ENCODE data around the gene NFAT5.
"Not testable (repeated sequence)": the region's sequence is repeated elsewhere in the genome, so short reads cannot be mapped to it uniquely, and the experiment has no call there.

NFAT5 gene

DNA sequence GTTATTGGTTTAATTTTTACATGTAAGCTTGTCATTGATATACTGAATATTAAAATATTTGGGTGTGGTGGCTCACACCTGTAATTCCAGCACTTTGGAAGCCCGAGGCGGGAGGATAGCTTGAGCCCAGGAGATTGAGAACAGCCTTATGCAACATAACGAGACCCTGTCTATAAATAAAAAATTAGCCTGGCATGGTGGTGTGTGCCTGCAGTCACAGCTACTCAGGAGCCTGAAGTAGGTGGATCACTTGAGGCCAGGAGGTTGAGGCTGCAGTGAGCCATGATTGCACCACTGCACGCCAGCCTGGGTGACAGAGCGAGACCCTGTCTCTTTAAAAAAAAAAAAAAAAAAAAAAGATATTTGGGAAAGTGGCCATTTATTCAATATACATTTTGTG lies 32.3 kb downstream of the NFAT5 start:
- DNase-seq: no peak

DNA sequence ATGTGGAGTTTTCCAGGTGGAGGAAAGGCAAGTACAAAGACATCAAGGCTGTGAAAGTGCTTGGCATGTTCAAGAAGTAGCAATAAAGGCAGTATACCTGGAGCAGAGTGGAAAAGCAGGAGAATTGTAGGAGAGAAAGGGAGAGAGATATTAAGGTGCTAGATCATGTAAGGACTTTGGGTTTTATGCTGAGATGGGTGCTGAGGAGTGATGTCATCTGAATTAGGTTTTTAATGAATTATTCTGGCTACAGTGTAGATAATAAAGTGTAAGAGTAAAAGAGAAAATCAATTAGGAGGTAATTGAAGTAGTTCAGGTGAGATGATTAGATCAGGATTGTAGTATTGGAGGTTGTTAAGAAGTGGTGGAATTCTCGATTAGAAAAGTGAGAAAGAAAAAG lies 34.0 kb downstream of the NFAT5 start:
- DNase-seq: no peak

- DNase-seq: no peak
These were observed 34.4 kb downstream of the NFAT5 start for GRCh38 chr16:69600202-69600601.

GRCh38 chr16:69601250-69601649 lies 35.5 kb downstream of the NFAT5 start:
- DNase-seq: no peak

GRCh38 chr16:69606985-69607384 lies 41.2 kb downstream of the NFAT5 start:
- no peak for DNase-seq

GRCh38 chr16:69607674-69608073 lies 41.9 kb downstream of the NFAT5 start:
- no peak for DNase-seq

DNA sequence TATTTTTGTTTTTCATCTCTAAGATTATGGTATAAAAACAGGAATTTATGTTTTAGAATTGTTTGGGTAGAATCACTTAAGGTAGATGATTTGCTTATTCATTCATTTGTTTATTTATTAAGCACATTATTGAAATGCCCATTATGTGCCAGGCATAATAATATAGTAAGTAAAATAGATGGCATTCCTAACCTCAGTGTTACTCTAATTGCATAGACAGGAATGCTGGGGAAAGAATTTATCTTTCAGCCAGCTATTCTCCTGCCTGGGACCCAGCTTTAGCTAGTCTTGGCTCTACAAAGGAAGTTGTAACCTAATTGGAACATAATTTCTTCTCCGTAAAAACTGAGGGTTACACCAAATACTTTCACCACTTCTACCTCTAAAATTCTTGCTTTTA lies 44.6 kb downstream of the NFAT5 start:
- peak; percentile 52 for DNase-seq

- DNase-seq: peak; percentile 29
These were observed 45.4 kb downstream of the NFAT5 start for GRCh38 chr16:69611103-69611640.

- no peak for DNase-seq
These were observed 47.8 kb downstream of the NFAT5 start for GRCh38 chr16:69613378-69614154.

DNA sequence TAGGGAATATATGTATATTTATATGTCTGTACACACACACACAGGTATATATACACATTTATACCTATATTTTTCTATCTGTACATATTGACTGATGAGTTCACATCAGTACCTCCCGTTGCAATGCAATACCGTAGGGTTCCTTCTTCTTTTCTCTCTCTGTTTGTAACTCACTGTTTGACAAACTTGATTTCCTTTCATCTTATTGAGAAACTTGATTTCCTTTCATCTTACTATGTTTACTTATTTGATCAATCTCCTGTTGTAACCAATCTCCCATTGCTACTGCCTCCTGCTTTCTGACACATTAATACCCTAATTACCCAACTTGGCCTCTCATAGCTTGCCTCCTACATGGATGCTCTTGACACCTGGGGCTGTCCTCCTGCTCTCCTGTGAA lies 49.8 kb downstream of the NFAT5 start:
- DNase-seq: no peak

GRCh38 chr16:69616082-69616481 lies 50.3 kb downstream of the NFAT5 start:
- DNase-seq: no peak

- DNase-seq: no peak
These were observed 52.5 kb downstream of the NFAT5 start for GRCh38 chr16:69618307-69618706.

GRCh38 chr16:69618721-69619120 lies 53.0 kb downstream of the NFAT5 start:
- no peak for DNase-seq

DNA sequence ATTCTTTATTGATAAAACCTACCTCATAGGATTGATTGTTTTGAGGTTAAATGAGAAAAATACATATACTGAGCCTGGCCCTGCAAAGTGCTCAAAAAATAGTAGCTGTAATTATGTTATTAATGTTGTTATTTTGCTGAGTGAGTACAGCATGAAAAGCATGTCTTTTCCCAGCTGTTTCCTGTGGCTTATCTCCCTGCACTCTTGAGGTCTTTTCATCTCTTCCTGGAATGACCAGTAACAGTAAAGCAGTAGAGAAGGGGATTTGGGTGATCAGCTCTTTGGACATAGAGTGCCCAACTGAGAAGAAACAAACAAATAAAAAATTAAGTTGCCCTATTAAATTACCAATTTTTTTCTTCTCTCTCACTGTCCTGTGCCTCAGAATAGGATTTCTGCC lies 53.7 kb downstream of the NFAT5 start:
- DNase-seq: no peak

DNA sequence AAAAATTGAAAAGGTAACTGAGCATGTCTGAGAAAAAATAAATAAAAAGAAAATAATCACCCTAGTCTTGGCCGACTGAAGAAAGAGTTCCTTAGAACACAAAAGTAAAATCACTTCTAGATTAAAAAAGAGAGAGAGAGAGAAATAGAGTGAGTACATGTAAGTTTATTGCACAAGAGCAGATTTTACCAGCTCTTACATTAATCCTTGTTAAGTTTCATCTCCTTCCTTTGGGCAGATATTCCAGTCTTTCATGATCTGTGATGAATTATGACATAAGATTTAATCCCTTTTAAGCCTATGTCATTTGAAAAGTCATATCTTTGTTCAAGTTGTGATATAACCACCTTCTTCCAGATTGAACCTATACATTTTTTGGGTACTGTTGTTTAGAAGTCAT lies 54.8 kb downstream of the NFAT5 start:
- no peak for DNase-seq

DNA sequence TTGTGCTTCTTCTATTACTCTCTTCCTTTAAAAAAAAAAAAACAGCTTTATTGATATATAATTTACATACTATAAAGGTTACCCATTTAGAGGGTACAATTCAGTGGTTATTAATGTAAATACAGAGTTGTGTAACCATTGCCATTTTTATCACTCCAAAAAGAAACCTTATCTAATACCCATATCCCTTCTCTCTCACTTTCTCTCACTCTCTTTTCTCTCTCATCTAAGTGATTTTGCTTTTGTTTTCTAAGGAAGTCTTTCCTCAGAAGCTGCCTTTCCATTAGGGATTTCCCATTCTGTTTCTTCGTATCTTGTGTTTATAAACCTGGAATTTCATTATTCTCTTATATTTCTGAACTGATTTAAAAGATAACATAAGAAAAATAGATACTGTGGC lies 55.5 kb downstream of the NFAT5 start:
- DNase-seq: no peak

- DNase-seq: peak; percentile 40
These were observed 60.5 kb downstream of the NFAT5 start for GRCh38 chr16:69626256-69626655.

- DNase-seq: no peak
These were observed 67.1 kb downstream of the NFAT5 start for GRCh38 chr16:69632828-69633227.

DNA sequence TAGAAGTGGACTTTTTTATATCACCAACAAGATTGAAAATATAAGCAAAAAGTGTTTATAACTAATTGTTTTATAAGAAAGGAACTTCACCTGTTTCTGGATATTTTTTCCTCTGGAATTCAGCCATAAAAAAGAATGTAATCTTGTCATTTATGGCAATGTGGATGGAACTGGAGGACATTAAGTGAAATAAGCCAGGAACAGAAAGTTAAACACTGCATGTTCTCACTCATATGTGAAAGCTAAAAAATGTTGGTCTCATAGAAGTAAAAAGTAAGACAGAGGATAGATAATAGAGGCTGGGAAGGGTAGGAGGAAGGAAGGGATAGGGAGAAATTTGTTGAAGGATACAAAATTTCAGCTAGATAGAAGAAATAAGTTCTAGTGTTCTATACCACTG lies 67.6 kb downstream of the NFAT5 start:
- no peak for DNase-seq

DNA sequence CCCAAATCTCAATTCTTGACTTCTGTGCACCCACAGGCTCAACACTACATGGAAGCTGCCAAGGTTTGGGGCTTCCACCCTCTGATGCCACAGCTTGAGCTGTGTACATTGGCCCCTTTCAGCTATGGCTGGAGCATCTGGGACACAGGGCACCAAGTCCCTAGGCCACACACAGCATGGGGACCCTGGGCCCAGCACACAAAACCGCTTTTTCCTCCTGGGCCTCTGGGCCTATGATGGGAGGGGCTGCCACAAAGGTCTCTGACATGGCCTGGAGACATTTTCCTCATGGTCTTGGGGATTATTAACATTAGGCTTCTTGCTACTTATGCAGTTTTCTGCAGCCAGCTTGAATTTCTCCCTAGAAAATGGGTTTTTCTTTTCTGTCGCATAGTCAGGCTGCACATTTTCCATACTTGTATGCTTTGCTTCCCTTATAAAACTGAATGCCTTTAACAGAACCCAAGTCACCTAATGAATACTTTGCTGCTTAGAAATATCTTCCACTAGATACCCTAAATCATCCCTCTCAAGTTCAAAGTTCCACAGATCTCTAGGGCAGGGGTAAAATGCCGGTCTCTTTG lies 70.9 kb downstream of the NFAT5 start:
- DNase-seq: not testable (repeated sequence)

DNA sequence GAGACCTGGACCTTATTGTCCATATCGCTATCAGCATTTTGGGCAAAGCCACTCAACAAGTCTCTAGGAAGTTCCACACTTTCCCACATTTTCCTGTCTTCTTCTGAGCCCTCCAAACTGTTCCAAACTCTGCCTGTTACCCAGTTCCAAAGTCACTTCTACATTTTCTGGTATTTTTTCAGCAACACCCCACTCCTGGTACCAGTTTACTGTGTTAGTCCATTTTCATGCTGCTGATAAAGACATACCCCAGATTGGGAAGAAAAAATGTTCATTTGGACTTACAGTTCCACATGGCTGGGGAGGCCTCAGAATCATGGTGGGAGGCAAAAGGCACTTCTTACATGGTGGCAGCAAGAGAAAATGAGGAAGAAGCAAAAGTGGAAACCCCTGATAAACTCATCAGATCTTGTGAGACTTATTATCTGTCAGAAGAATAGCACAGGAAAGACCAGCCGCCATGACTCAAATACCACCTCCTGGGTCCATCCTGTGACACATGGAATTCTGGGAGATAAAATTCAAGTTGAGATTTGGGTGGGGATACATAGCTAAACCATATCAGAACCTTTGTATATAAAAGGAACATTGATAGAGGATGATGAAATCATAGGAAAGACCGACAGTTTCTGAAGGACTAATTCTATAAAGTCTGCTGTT lies 71.6 kb downstream of the NFAT5 start:
- not testable (repeated sequence) for DNase-seq

DNA sequence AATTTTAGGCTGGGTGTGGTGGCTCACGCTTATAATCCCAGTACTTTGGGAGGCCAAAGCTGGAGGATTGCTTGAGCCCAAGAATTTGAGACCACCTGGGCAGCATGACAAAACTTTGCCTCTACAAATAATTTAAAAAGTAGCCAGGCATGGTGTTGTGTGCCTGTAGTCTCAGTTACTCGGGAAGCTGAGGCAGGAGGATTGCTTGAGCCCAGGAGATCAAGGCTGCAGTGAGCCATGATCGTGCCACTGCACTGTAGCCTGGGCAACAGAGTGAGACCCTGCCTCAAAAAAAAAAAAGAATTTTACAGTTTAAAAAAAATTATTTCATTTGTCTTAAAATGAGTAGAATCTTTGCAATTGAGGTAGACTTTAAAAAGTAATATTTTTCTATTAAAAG lies 78.2 kb downstream of the NFAT5 start:
- not testable (repeated sequence) for DNase-seq

DNA sequence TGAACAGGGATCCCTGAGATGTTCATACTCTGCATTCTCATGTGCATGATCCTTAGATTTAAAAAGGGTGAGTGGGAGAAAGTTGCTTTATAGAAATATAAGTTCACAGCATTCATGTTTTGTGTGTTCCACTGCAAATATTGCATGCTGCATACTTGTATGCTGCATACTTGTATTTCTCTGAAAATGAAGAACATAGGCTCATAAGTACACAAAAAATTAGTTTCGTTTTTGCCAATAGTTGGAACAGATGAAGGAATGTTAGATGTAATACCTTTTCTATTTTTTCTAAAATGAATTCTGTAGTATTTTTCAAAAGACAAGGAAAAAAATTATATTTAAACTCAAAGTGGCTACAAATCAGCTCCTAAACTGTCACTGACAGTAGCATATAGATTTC lies 79.0 kb downstream of the NFAT5 start:
- DNase-seq: no peak

DNA sequence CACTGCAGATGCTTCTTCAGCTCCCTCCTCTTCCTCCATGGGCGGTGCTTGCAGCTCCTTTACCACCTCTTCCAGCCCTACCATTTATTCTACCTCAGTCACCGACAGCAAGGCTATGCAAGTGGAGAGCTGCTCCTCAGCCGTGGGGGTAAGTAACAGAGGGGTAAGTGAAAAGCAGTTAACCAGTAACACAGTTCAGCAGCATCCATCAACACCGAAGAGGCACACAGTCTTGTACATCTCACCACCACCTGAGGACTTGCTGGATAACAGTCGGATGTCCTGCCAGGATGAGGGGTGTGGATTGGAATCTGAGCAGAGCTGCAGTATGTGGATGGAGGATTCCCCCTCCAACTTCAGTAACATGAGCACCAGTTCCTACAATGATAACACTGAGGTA lies 81.3 kb downstream of the NFAT5 start:
- no peak for DNase-seq
